Endothelial cell of umbilical vein (primary cell): ENCODE measurements around the gene ID1. TPM values are rescaled to one million over a fixed set of nuclear protein-coding genes. Genes with fewer than 3 reads are reported as not detected.
A peak's percentile ranks its signal among the peaks of the same experiment; 100 is the strongest.

ENCODE experiments used
- BruUV-seq: library from RNA; stranded (reverse); fragments of 400-500 nt; replicated peaks from 2 replicates; lab custom pipeline; 2021; lab: Mats Ljungman, UMichigan
- CTCF ChIA-PET: fragments of 300-600, 350-600 bp; sonication (Branson Sonifier 250); formaldehyde crosslinking; loops from one replicate; lab custom pipeline; 2021; ENCODE audit warnings: antibody characterized with exemption, inconsistent platforms; lab: Charles Lee
- POLR2A ChIA-PET: fragments of 300-600, 350-600 bp; sonication (Branson Sonifier 250); formaldehyde crosslinking; loops from one replicate; lab custom pipeline; 2021; ENCODE audit warnings: antibody characterized with exemption, inconsistent platforms; lab: Charles Lee
- DNase-seq: peaks from one replicate; pipeline ENCODE4 v3.0.0-alpha.2; 2011; ENCODE audit warnings: low read depth, low spot score
- FAIRE-seq: peaks from 2 replicates; lab custom pipeline; 2011; peaks lifted over from hg19 to GRCh38; lab: Jason Lieb, UNC
- H2AFZ ChIP-seq: 2 replicates; pipeline ENCODE4 v1.6.0; 2012; ENCODE audit warnings: low read depth, low read length, control low read depth, inconsistent platforms
- H3K27ac ChIP-seq: 2 replicates; pipeline ENCODE4 v1.5.1; 2011; ENCODE audit warnings: low read depth, mild to moderate bottlenecking, control low read depth, low read length, moderate library complexity; ENCODE audit not compliant: insufficient read depth
- H3K27me3 ChIP-seq, 2 experiments: 2 replicates each; pipeline versions ENCODE4 v1.6.0 to v1.6.1; 2011; ENCODE audit warnings: low read length in 2 of 2, mixed read lengths in 1 of 2; ENCODE audit not compliant: control insufficient read depth in 2 of 2, insufficient read depth in 2 of 2
- H3K36me3 ChIP-seq, 2 experiments: 2 replicates in 1 of 2; 3 replicates in 1 of 2; pipeline ENCODE4 v1.5.1; 2011; ENCODE audit warnings: low read length in 2 of 2, mild to moderate bottlenecking in 1 of 2, moderate library complexity in 1 of 2; ENCODE audit not compliant: control insufficient read depth in 2 of 2, insufficient read depth in 2 of 2; ENCODE audit errors: extremely low read depth in 1 of 2
- H3K4me1 ChIP-seq: 3 replicates; pipeline ENCODE4 v1.5.1; 2011; ENCODE audit warnings: mild to moderate bottlenecking, low read length; ENCODE audit not compliant: control insufficient read depth, insufficient read depth; ENCODE audit errors: extremely low read depth
- H3K4me2 ChIP-seq: 2 replicates; pipeline ENCODE4 v1.6.1; 2011; ENCODE audit warnings: low read length, control low read depth, mixed read lengths; ENCODE audit not compliant: insufficient read depth
- H3K4me3 ChIP-seq, 3 experiments: fragments of 200-600 bp in 1 of 3; sonication (generic), shearing (Covaris generic) in 1 of 3; replicated peaks in 1 of 3; 2 replicates each; pipeline ENCODE4 v1.5.1; 2011 to 2016; ENCODE audit warnings: control low read depth in 3 of 3, low read length in 3 of 3, mild to moderate bottlenecking in 2 of 3, inconsistent platforms in 1 of 3, low read depth in 1 of 3, moderate library complexity in 1 of 3; ENCODE audit not compliant: insufficient read depth in 1 of 3
- H3K79me2 ChIP-seq: 2 replicates; pipeline ENCODE4 v1.6.0; 2012; ENCODE audit warnings: low read length, inconsistent platforms; ENCODE audit not compliant: control insufficient read depth, insufficient read depth
- H3K9ac ChIP-seq: replicated peaks from 2 replicates; pipeline ENCODE3; 2011; ENCODE audit warnings: low read length, control low read depth; ENCODE audit not compliant: insufficient read depth; ENCODE audit errors: extremely low read depth
- H3K9me1 ChIP-seq: replicated peaks from 3 replicates; pipeline ENCODE4 v1.6.0; 2011; ENCODE audit warnings: mild to moderate bottlenecking, low read length; ENCODE audit not compliant: control insufficient read depth, insufficient read depth; ENCODE audit errors: extremely low read depth
- H3K9me3 ChIP-seq: replicated peaks from 2 replicates; pipeline ENCODE4 v1.5.1; 2012; ENCODE audit warnings: low read length, inconsistent platforms; ENCODE audit not compliant: control insufficient read depth, insufficient read depth
- H4K20me1 ChIP-seq: replicated peaks from 2 replicates; pipeline ENCODE3; 2011; ENCODE audit warnings: mild to moderate bottlenecking, low read length; ENCODE audit not compliant: control insufficient read depth, insufficient read depth; ENCODE audit errors: extremely low read depth
- CTCF ChIP-seq, 2 donors: IDR thresholded peaks; 1 replicate in 1 of 2; 2 replicates in 1 of 2; pipeline ENCODE4 v1.5.1; 2011; ENCODE audit warnings: low read length in 2 of 2, mild to moderate bottlenecking in 2 of 2, moderate library complexity in 2 of 2, control low read depth in 1 of 2, inconsistent platforms in 1 of 2, low read depth in 1 of 2; ENCODE audit not compliant: insufficient read depth in 1 of 2; ENCODE audit errors: extremely low read depth in 1 of 2
- EZH2 ChIP-seq: IDR thresholded peaks from 2 replicates; pipeline ENCODE4 v1.6.1; 2012; ENCODE audit warnings: borderline replicate concordance, low read depth, mild to moderate bottlenecking, moderate library complexity, low read length, inconsistent platforms; ENCODE audit not compliant: severe bottlenecking
- FOS ChIP-seq: IDR thresholded peaks from 2 replicates; pipeline ENCODE4 v1.6.1; 2011; ENCODE audit warnings: mild to moderate bottlenecking, low read length, moderate library complexity, borderline replicate concordance; ENCODE audit not compliant: insufficient read depth
- GATA2 ChIP-seq: IDR thresholded peaks from 2 replicates; pipeline ENCODE4 v1.7.0; 2011; ENCODE audit warnings: low read depth, mild to moderate bottlenecking, moderate library complexity, mixed read lengths, low read length; ENCODE audit not compliant: insufficient read length, insufficient read depth
- JUN ChIP-seq: IDR thresholded peaks from 2 replicates; pipeline ENCODE4 v1.6.1; 2011; ENCODE audit warnings: borderline replicate concordance, low read depth; ENCODE audit not compliant: insufficient read length, insufficient read depth
- MAX ChIP-seq: IDR thresholded peaks from 2 replicates; pipeline ENCODE4 v1.6.1; 2011; ENCODE audit not compliant: insufficient read depth, insufficient read length
- MYC ChIP-seq: IDR thresholded peaks from one replicate; pipeline ENCODE4 v1.6.1; 2011; ENCODE audit warnings: mild to moderate bottlenecking, low read depth, low read length
- POLR2A ChIP-seq: IDR thresholded peaks from 2 replicates; pipeline ENCODE4 v1.6.1; 2012; ENCODE audit warnings: low read depth, mild to moderate bottlenecking, control low read depth, low read length
- POLR2AphosphoS5 ChIP-seq: IDR thresholded peaks from 2 replicates; pipeline ENCODE4 v1.6.1; 2012; ENCODE audit warnings: low read depth, mild to moderate bottlenecking, control low read depth, low read length, moderate library complexity; ENCODE audit not compliant: insufficient read depth
- dilution Hi-C: fragments of 300-500 bp; cut with MboI; formaldehyde crosslinking; loops from one replicate; pipeline ENCODE4 v1.15.0; 2019; ENCODE audit warnings: low sequenced_read_pairs; ENCODE audit not compliant: extremely low pct_ligation_motif_present
- intact Hi-C: fragments of 100-400 bp; cut with micrococcal nuclease; formaldehyde crosslinking; loops from one replicate; pipeline ENCODE4 v1.10.0; 2022
- polyA plus RNA-seq, 4 experiments: library from polyadenylated mRNA; depleted of rRNA in 3 of 4; stranded (reverse) in 3 of 4; unstranded in 1 of 4; fragments of >200 nt; gene quantifications; 2 replicates each; pipeline versions ENCODE4 v1.2.1 to v1.2.3, GENCODE V29; 2011 to 2012; ENCODE audit warnings: missing spikeins in 1 of 4
- total RNA-seq: library from RNA; stranded (reverse); gene quantifications from 2 replicates; pipeline ENCODE4 v1.2.3, GENCODE V29; 2021

The ID1 gene
- total and polyA plus RNA-seq, 2 donors (not counting 3 experiments of a cell fraction or from before 2014, with no cell fraction given): 78.9 to 152 TPM

GRCh38 chr20:31568773-31569162 lies 36.3 kb upstream of the ID1 start:
- BruUV-seq: no TSS peak
- H2AFZ ChIP-seq: no peak overlapping the region
- no peak for TF ChIP-seq GATA2
- no peak for TF ChIP-seq MAX
- TF ChIP-seq EZH2: no peak
- TF ChIP-seq MYC: no peak
- no peak for TF ChIP-seq CTCF (IDR thresholded peaks at IDR 0.05; ENCODE audit: extremely low read depth in 1 of 2, insufficient read depth in 1 of 2, low read depth in 1 of 2, low read length in 2 of 2)
- no peak for TF ChIP-seq JUN
- TF ChIP-seq POLR2A: no peak
- no peak for TF ChIP-seq POLR2AphosphoS5
- TF ChIP-seq FOS: no peak
- FAIRE-seq (no peak), DNase-seq (no peak)
- no peaks in the 10 kb centered on the region for H3K9me3 ChIP-seq
- no peaks in the 10 kb centered on the region for H3K79me2 ChIP-seq
- intact Hi-C loops: loop anchor here (1.0 kb wide), 1 partner anchor 44 kb away; no protein-coding TSS in a partner anchor
- no peaks in the 10 kb centered on the region for H3K9me1 ChIP-seq
- H3K36me3 ChIP-seq: peaks cover 4 to 6% of the 10 kb centered on the region in 2 experiments
- H3K4me2 ChIP-seq: no peak overlapping the region
- H4K20me1 ChIP-seq: no peaks in the 10 kb centered on the region
- CTCF ChIA-PET: interaction anchor here (1.4 to 30.9 kb wide), 9 partner anchors 8 to 155 kb away, joined by 3 to 1817 read pairs (median 9); partner anchors contain the start of genes BCL2L1 and ID1
- POLR2A ChIA-PET: interaction anchor here (1.3 to 3.9 kb wide), 3 partner anchors 36 to 43 kb away, joined by 6 to 29 read pairs (median 9); partner anchors contain the start of gene ID1
- peak overlapping the region; percentile 0 for H3K9ac ChIP-seq
- dilution Hi-C loops: no loop called here
- H3K4me1 ChIP-seq: peaks cover 41% of the 10 kb centered on the region
- H3K27ac ChIP-seq: peak overlapping the region; percentile 59
- no peaks in the 10 kb centered on the region for H3K27me3 ChIP-seq
- H3K4me3 ChIP-seq: no peak overlapping the region
